H1 (cell line): Measurements from ENCODE around the gene NUMB. TPM values are rescaled to one million over a fixed set of nuclear protein-coding genes. Genes with fewer than 3 reads are reported as not detected.

Experiments
- BRCA1 ChIP-seq: IDR thresholded peaks from 2 replicates; pipeline ENCODE4 v1.6.1; 2012; ENCODE audit warnings: low read depth, low read length, improper control_type of control experiment
- CBX5 ChIP-seq: fragments of 300-800, 300-1000 bp; sonication (generic); IDR thresholded peaks from 2 replicates; pipeline ENCODE4 v1.7.1; 2016; ENCODE audit warnings: antibody characterized with exemption, low read length, low read depth
- CBX8 ChIP-seq: fragments of 300-800, 300-1000 bp; sonication (generic); IDR thresholded peaks from 2 replicates; pipeline ENCODE4 v1.7.1; 2016; ENCODE audit warnings: low read depth, low read length, borderline replicate concordance
- MAX ChIP-seq: IDR thresholded peaks from 2 replicates; pipeline ENCODE4 v1.6.1; 2012; ENCODE audit warnings: inconsistent platforms
- NRF1 ChIP-seq: IDR thresholded peaks from 2 replicates; pipeline ENCODE4 v1.6.1; 2011; ENCODE audit warnings: mild to moderate bottlenecking, low read depth, low read length, improper control_type of control experiment
- TEAD4 ChIP-seq: IDR thresholded peaks from 2 replicates; pipeline ENCODE4 v1.6.1; 2012; ENCODE audit warnings: low read depth, low read length, inconsistent platforms, mixed read lengths
- polyA plus RNA-seq, 7 experiments: library from polyadenylated mRNA; depleted of rRNA in 3 of 7; stranded (reverse) in 5 of 7; unstranded in 2 of 7; fragments of >200 nt in 5 of 7; fragments of 200-250 nt in 2 of 7; gene quantifications; 1 replicate in 5 of 7; 2 replicates in 1 of 7; 4 replicates in 1 of 7; pipeline versions ENCODE4 v1.2.1 to v1.2.3, GENCODE V29; 2011 to 2013; ENCODE audit warnings: missing spikeins in 2 of 7, mixed read lengths in 2 of 7
- total RNA-seq: library from RNA; stranded (reverse); fragmentation: NEBNext Ultra II Directional; extraction: Animal tissue kit (Norgen Biotek cat#: 25700); gene quantifications from 2 replicates; pipeline ENCODE4 v1.2.1, GENCODE V29; 2021
- TF ChIP-seq, protein P1 (sequence below): fragments of 300-600 bp; sonication (generic); IDR thresholded peaks from 2 replicates; pipeline ENCODE4 v1.7.1; 2012; ENCODE audit warnings: low read length, moderate library complexity, mild to moderate bottlenecking, inconsistent platforms; ENCODE audit not compliant: insufficient replicate concordance
- TF ChIP-seq, protein P2 (sequence below): IDR thresholded peaks from 2 replicates; pipeline ENCODE4 v1.6.1; 2012; ENCODE audit warnings: low read length, inconsistent platforms

NUMB gene
- total and polyA plus RNA-seq, 2 of the 8 experiments (the other 6 are each of a cell fraction or from before 2014, with no cell fraction given), result 54.3 to 78.1 TPM

- TF ChIP-seq, protein P1, sequence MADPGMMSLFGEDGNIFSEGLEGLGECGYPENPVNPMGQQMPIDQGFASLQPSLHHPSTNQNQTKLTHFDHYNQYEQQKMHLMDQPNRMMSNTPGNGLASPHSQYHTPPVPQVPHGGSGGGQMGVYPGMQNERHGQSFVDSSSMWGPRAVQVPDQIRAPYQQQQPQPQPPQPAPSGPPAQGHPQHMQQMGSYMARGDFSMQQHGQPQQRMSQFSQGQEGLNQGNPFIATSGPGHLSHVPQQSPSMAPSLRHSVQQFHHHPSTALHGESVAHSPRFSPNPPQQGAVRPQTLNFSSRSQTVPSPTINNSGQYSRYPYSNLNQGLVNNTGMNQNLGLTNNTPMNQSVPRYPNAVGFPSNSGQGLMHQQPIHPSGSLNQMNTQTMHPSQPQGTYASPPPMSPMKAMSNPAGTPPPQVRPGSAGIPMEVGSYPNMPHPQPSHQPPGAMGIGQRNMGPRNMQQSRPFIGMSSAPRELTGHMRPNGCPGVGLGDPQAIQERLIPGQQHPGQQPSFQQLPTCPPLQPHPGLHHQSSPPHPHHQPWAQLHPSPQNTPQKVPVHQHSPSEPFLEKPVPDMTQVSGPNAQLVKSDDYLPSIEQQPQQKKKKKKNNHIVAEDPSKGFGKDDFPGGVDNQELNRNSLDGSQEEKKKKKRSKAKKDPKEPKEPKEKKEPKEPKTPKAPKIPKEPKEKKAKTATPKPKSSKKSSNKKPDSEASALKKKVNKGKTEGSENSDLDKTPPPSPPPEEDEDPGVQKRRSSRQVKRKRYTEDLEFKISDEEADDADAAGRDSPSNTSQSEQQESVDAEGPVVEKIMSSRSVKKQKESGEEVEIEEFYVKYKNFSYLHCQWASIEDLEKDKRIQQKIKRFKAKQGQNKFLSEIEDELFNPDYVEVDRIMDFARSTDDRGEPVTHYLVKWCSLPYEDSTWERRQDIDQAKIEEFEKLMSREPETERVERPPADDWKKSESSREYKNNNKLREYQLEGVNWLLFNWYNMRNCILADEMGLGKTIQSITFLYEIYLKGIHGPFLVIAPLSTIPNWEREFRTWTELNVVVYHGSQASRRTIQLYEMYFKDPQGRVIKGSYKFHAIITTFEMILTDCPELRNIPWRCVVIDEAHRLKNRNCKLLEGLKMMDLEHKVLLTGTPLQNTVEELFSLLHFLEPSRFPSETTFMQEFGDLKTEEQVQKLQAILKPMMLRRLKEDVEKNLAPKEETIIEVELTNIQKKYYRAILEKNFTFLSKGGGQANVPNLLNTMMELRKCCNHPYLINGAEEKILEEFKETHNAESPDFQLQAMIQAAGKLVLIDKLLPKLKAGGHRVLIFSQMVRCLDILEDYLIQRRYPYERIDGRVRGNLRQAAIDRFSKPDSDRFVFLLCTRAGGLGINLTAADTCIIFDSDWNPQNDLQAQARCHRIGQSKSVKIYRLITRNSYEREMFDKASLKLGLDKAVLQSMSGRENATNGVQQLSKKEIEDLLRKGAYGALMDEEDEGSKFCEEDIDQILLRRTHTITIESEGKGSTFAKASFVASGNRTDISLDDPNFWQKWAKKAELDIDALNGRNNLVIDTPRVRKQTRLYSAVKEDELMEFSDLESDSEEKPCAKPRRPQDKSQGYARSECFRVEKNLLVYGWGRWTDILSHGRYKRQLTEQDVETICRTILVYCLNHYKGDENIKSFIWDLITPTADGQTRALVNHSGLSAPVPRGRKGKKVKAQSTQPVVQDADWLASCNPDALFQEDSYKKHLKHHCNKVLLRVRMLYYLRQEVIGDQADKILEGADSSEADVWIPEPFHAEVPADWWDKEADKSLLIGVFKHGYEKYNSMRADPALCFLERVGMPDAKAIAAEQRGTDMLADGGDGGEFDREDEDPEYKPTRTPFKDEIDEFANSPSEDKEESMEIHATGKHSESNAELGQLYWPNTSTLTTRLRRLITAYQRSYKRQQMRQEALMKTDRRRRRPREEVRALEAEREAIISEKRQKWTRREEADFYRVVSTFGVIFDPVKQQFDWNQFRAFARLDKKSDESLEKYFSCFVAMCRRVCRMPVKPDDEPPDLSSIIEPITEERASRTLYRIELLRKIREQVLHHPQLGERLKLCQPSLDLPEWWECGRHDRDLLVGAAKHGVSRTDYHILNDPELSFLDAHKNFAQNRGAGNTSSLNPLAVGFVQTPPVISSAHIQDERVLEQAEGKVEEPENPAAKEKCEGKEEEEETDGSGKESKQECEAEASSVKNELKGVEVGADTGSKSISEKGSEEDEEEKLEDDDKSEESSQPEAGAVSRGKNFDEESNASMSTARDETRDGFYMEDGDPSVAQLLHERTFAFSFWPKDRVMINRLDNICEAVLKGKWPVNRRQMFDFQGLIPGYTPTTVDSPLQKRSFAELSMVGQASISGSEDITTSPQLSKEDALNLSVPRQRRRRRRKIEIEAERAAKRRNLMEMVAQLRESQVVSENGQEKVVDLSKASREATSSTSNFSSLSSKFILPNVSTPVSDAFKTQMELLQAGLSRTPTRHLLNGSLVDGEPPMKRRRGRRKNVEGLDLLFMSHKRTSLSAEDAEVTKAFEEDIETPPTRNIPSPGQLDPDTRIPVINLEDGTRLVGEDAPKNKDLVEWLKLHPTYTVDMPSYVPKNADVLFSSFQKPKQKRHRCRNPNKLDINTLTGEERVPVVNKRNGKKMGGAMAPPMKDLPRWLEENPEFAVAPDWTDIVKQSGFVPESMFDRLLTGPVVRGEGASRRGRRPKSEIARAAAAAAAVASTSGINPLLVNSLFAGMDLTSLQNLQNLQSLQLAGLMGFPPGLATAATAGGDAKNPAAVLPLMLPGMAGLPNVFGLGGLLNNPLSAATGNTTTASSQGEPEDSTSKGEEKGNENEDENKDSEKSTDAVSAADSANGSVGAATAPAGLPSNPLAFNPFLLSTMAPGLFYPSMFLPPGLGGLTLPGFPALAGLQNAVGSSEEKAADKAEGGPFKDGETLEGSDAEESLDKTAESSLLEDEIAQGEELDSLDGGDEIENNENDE, result no peak
- TF ChIP-seq MAX (no peak), CBX8 (no peak), CBX5 (no peak), BRCA1 (no peak), NRF1 (no peak), TEAD4 (no peak)
- TF ChIP-seq, protein P2, sequence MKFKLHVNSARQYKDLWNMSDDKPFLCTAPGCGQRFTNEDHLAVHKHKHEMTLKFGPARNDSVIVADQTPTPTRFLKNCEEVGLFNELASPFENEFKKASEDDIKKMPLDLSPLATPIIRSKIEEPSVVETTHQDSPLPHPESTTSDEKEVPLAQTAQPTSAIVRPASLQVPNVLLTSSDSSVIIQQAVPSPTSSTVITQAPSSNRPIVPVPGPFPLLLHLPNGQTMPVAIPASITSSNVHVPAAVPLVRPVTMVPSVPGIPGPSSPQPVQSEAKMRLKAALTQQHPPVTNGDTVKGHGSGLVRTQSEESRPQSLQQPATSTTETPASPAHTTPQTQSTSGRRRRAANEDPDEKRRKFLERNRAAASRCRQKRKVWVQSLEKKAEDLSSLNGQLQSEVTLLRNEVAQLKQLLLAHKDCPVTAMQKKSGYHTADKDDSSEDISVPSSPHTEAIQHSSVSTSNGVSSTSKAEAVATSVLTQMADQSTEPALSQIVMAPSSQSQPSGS, result no peak
Measured at GRCh38 chr14:73368616-73369015, 89.7 kb downstream of the NUMB start (continued).
